Embryonic facial prominence (tissue), 1 donor: ENCODE data around the gene C4orf54.

Experiments
- DNase-seq: peaks from one replicate; pipeline ENCODE4 v3.0.0-alpha.2; 2016; ENCODE audit errors: extremely low spot score

Gene C4orf54

GRCh38 chr4:99651811-99652485 lies 5.7 kb downstream of the C4orf54 start:
- no peak for DNase-seq

- no peak for DNase-seq
Observed at GRCh38 chr4:99651016-99651769, 6.4 kb downstream of the C4orf54 start.

- DNase-seq: no peak
Observed at GRCh38 chr4:99649778-99650177, 7.8 kb downstream of the C4orf54 start.

DNA sequence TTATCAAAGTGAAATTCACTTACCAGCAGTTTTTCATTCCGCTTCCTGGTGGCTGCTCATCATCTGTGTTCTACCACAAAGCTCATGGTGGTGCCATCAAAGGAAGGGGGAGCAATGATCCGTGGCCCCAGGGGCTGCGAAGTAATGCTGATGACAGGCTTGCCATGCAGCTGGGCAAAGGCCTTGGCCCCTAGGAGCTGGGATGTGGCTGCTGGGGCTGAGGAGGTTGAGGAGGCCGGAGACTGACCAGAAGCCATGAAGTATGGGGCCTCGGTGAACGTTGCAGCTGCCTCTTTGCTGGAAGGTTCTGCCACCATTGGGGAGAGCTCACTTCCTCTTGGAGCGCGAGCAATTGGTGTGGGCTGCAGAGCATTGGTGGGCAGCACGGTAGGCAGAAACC lies 8.4 kb downstream of the C4orf54 start:
- DNase-seq: no peak

- no peak for DNase-seq
Observed at GRCh38 chr4:99648321-99648720, 9.3 kb downstream of the C4orf54 start.

DNA sequence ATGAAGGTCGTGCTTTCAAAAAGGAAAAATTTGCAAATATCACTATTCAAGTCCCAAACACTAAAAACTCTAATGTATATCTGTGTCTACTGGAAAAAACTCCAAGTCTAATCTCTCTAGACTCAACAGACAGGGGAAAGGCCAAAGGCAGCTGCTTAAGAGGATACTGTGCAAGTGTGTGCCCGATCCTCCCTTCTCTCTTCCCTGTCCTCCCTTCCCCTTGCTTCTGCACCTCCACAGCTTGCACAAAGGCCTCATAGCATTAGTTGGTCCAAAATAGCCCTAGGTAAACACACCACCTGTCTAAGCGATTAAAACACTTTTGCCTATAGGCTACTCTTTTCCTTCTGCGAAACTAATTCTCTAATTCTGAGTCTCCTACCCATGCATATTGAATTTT lies 10.6 kb downstream of the C4orf54 start:
- no peak for DNase-seq

GRCh38 chr4:99645638-99646037 lies 12.0 kb downstream of the C4orf54 start:
- no peak for DNase-seq

DNA sequence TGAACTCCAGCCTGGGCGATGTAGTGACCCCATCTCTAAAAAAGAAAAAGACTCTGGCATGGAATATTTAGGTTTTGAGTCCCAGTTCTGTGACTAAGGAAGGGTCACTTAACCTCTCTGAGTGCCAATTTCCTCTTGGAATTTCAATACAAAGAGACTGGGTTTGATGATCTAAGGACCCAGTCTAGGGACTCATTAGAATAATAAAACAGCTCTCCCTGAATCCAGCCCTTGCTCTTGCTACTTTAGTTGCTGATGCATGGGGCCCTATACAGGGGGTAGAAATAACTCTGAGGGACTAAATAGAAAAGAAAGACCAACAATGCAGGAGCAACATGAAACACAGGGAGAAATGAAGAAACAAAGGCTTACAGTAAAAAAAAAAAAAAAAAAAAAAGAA lies 12.6 kb downstream of the C4orf54 start:
- DNase-seq: no peak

DNA sequence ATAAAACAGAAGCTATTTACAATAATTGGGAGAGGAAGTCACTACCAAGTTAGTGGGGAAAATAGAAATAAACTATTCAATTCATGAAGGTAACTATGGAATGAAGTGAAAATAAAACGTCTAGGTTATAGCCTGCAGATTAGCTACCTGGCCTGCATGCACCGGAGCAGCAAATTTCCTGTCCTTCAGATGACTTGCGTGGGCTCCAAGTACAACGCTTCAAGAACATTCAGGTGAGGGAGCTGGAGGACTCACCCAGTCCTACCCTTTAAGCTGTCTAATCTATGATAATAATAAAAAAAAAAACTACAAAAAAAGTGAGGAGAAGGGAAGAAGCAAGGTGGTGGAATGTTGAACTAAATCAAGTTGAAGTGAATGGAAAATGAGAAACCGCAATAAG lies 13.2 kb downstream of the C4orf54 start:
- DNase-seq: no peak

DNA sequence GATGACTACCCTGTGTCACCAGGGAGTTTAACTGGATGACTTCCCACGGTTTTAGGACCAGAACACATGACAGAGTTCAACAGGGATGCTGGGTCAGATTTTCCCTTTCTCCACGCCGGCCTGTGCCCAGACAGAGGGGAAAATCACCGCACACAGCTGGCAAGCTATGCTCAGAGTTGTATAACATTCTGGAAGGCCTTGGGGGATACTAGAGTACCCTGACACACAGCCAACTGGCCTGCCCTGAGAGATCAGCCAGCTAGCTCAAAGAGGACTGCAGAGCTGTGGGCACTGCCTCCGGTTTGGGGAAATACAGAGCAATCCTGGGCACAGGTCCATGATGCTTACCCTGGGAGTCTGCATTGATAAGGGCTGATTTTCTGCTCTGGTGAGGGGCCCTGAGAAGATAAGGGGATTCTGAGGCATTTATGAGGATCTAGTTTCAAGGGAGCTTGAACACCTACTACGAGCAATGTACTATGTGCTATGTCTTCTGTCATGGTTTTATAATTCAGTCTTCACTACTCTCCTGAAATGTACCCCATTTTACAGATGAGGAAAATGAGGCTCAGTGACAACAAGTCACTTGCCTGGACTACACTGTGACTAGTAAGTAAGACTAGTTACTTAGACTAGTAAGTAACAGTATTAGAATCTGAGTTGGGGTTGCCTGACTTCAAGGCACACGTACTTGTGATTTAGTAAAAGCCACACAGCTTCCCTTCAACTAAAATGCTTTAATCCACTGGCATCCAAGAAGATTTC lies 14.7 kb downstream of the C4orf54 start:
- no peak for DNase-seq

GRCh38 chr4:99640676-99641075 lies 17.0 kb downstream of the C4orf54 start:
- DNase-seq: no peak

GRCh38 chr4:99637174-99637573 lies 20.5 kb downstream of the C4orf54 start:
- no peak for DNase-seq

- no peak for DNase-seq
Observed at GRCh38 chr4:99636422-99636821, 21.2 kb downstream of the C4orf54 start.

- DNase-seq: no peak
Observed at GRCh38 chr4:99635601-99636000, 22.0 kb downstream of the C4orf54 start.

- no peak for DNase-seq
Observed at GRCh38 chr4:99634742-99635360, 22.8 kb downstream of the C4orf54 start.

DNA sequence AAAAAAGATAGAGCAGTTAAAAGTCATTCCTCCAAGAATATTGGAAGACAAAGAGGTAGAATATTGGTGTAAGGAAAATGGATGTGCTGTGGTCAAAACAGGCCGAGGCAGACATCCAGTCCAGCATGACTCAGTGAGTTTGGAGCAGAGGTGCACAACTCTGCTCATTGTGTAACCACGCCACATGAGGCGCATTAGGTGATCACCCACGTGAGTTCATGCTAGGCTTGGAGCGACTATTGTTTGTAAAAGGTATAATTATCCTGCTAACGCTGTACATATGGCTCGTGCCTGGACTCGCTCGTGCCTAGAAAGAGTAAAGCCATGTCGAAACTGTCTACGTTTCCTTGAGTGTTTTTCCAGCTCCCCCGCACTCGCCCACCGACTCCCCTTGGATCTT lies 23.9 kb downstream of the C4orf54 start:
- no peak for DNase-seq

- DNase-seq: no peak
Observed at GRCh38 chr4:99630857-99631360, 26.7 kb downstream of the C4orf54 start.

GRCh38 chr4:99629962-99630554 lies 27.6 kb downstream of the C4orf54 start:
- DNase-seq: no peak

DNA sequence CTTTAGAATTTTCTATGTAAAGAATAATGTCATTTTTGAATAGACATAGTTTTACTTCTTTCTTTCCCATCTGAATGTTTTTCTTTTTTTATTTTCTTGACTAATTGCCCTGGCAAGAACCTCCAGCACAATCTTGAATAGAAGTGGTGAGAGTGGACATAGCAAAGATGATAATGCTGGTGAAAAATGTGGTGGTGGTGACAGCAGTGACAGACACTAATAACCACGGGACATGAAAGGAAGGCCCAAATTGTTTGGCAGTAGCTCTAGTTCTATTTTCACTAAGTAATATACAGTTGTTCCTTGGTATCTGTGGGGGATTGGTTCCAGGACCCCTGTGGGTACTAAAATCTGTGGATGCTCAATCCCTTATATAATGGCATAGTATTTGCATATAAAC lies 29.6 kb downstream of the C4orf54 start:
- no peak for DNase-seq

GRCh38 chr4:99625369-99625768 lies 32.3 kb downstream of the C4orf54 start:
- DNase-seq: no peak

DNA sequence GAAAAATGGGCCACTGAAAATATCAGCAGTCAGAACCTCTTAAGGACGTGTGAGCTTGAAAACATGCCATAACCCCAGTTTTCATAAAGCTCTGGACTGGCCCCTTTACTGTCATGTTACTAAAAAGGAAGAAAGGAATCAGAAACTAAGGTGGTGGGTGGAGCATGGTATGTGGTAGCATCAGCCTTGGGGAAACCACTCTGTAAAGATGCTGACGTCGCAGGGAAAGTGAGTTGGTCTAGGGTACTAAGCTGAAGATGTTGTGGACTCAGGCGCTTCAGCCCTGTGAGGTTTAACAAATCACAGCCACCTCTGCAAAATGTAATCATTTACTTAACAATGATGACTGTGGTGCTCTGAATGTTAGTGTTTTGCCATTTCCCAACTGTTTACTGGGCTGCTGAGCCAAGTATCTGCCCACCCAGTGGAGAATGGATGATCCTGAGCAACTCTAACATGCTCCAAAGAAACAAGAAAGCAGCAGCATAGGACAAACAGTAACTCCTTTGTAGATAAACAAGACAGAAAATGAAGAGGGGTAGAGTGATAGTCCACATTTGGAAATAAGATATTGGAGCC lies 33.4 kb downstream of the C4orf54 start:
- no peak for DNase-seq
